HEK293 (cell line): ENCODE data around the gene HOXA11.

Experiments
- CTCF ChIA-PET: fragments of 350-600 bp; formaldehyde crosslinking; extraction: SDS; loops from one replicate; lab custom pipeline; 2021; ENCODE audit warnings: antibody characterized with exemption; lab: Yijun Ruan, JAX
- POLR2A ChIA-PET: fragments of 300-600 bp; formaldehyde crosslinking; extraction: SDS; loops from one replicate; lab custom pipeline; 2020; ENCODE audit warnings: antibody characterized with exemption, inconsistent platforms; lab: Yijun Ruan, JAX
- H3K27ac ChIP-seq: fragments of 200-500 bp; sonication (Bioruptor generic); 2 replicates; pipeline ENCODE4 v1.5.1; 2014; ENCODE audit warnings: low read depth, low read length, control low read depth, inconsistent platforms; ENCODE audit errors: extremely low read depth
- H3K36me3 ChIP-seq, 2 experiments: fragments of 200-500 bp in 1 of 2; sonication (Bioruptor generic) in 1 of 2; 1 replicate in 1 of 2; 2 replicates in 1 of 2; pipeline ENCODE4 v1.5.1; 2014 to 2017; ENCODE audit warnings: inconsistent platforms in 2 of 2, low read length in 2 of 2; ENCODE audit not compliant: control insufficient read depth in 2 of 2, insufficient read depth in 1 of 2
- H3K4me1 ChIP-seq: fragments of 200-500 bp; sonication (Bioruptor generic); 2 replicates; pipeline ENCODE4 v1.5.1; 2014; ENCODE audit warnings: mild to moderate bottlenecking, low read length, inconsistent platforms; ENCODE audit not compliant: control insufficient read depth, insufficient read depth
- H3K4me3 ChIP-seq: 2 replicates; pipeline ENCODE4 v1.5.1; 2011; ENCODE audit warnings: low read depth, mild to moderate bottlenecking, control low read depth, low read length, moderate library complexity
- H3K9me3 ChIP-seq: fragments of 200-500 bp; sonication (Bioruptor generic); 2 replicates; pipeline ENCODE4 v1.5.1; 2014; ENCODE audit warnings: low read depth, low read length, inconsistent platforms; ENCODE audit not compliant: control insufficient read depth, insufficient read depth
- PATZ1 ChIP-seq: fragments of 450-650 bp; formaldehyde crosslinking; IDR thresholded peaks from 2 replicates; pipeline ENCODE4 v1.5.1; 2016; ENCODE audit warnings: missing biosample characterization, missing genetic modification characterization
- SCRT2 ChIP-seq: fragments of 450-650 bp; formaldehyde crosslinking; IDR thresholded peaks from 2 replicates; pipeline ENCODE4 v1.5.1; 2016; ENCODE audit warnings: missing biosample characterization, missing genetic modification characterization
- YY1 ChIP-seq: fragments of 450-650 bp; formaldehyde crosslinking; IDR thresholded peaks from 2 replicates; pipeline ENCODE4 v1.5.1; 2018; ENCODE audit warnings: missing biosample characterization, missing genetic modification characterization
- ZBTB20 ChIP-seq: fragments of 450-650 bp; formaldehyde crosslinking; IDR thresholded peaks from 2 replicates; pipeline ENCODE4 v1.5.1; 2016; ENCODE audit warnings: missing biosample characterization, missing genetic modification characterization
- ZNF10 ChIP-seq: fragments of 450-650 bp; formaldehyde crosslinking; IDR thresholded peaks from 2 replicates; pipeline ENCODE4 v1.5.1; 2017; ENCODE audit warnings: missing biosample characterization, missing genetic modification characterization
- ZNF184 ChIP-seq: fragments of 450-650 bp; IDR thresholded peaks from 2 replicates; pipeline ENCODE4 v1.5.1; 2018; ENCODE audit warnings: missing biosample characterization, mild to moderate bottlenecking, missing genetic modification characterization
- ZNF19 ChIP-seq: fragments of 450-650 bp; formaldehyde crosslinking; IDR thresholded peaks from 2 replicates; pipeline ENCODE4; 2016; ENCODE audit warnings: missing biosample characterization, missing genetic modification characterization, low read depth
- ZNF426 ChIP-seq: fragments of 450-650 bp; formaldehyde crosslinking; IDR thresholded peaks from 2 replicates; pipeline ENCODE4 v1.5.1; 2017; ENCODE audit warnings: missing biosample characterization, missing genetic modification characterization, mild to moderate bottlenecking, inconsistent platforms, moderate library complexity
- ZNF600 ChIP-seq: fragments of 450-650 bp; formaldehyde crosslinking; IDR thresholded peaks from 2 replicates; pipeline ENCODE4 v1.5.1; 2016; ENCODE audit warnings: missing biosample characterization, missing genetic modification characterization
- ZSCAN23 ChIP-seq: fragments of 450-650 bp; formaldehyde crosslinking; IDR thresholded peaks from 2 replicates; pipeline ENCODE4 v1.5.1; 2016; ENCODE audit warnings: missing biosample characterization, missing genetic modification characterization
- ZSCAN30 ChIP-seq: fragments of 450-650 bp; IDR thresholded peaks from 2 replicates; pipeline ENCODE4 v1.5.1; 2018; ENCODE audit warnings: missing biosample characterization, mild to moderate bottlenecking, missing genetic modification characterization, moderate library complexity
- TF ChIP-seq, protein P1 (sequence below): fragments of 450-650 bp; formaldehyde crosslinking; IDR thresholded peaks from 2 replicates; pipeline ENCODE4 v1.5.1; 2016; ENCODE audit warnings: missing biosample characterization, missing genetic modification characterization
- TF ChIP-seq, protein P2 (sequence below): fragments of 450-650 bp; formaldehyde crosslinking; IDR thresholded peaks from 2 replicates; pipeline ENCODE4 v1.5.1; 2016; ENCODE audit warnings: missing biosample characterization, missing genetic modification characterization
- TF ChIP-seq, protein P3 (sequence below): fragments of 450-650 bp; formaldehyde crosslinking; IDR thresholded peaks from 2 replicates; pipeline ENCODE4 v1.5.1; 2017; ENCODE audit warnings: missing biosample characterization, missing genetic modification characterization

HOXA11 gene

GRCh38 chr7:27138472-27138871, 46.6 kb downstream of the HOXA11 start:
- Histone ChIP-seq H3K4me1 (peaks cover 42% of the 10 kb centered on the region), H3K27ac (peak overlapping the region; percentile 98; the same call in 1 of the 2 replicates), H3K36me3 (peaks cover 0 to 34% of the 10 kb centered on the region in 2 experiments; a peak in 1 of 3 replicates), H3K9me3 (no peaks in the 10 kb centered on the region), H3K4me3 (no peak overlapping the region)
- POLR2A ChIA-PET, result no interaction called here
- CTCF ChIA-PET, result interaction anchor here (0.6 kb wide), 1 partner anchor 10 kb away, joined by 3 read pairs; no protein-coding TSS in a partner anchor
- TF ChIP-seq, protein P1, sequence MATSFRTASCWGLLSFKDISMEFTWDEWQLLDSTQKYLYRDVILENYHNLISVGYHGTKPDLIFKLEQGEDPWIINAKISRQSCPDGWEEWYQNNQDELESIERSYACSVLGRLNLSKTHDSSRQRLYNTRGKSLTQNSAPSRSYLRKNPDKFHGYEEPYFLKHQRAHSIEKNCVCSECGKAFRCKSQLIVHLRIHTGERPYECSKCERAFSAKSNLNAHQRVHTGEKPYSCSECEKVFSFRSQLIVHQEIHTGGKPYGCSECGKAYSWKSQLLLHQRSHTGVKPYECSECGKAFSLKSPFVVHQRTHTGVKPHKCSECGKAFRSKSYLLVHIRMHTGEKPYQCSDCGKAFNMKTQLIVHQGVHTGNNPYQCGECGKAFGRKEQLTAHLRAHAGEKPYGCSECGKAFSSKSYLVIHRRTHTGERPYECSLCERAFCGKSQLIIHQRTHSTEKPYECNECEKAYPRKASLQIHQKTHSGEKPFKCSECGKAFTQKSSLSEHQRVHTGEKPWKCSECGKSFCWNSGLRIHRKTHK (tag by site-specific recombination), result no peak
- TF ChIP-seq ZNF19 (tag by site-specific recombination), result no peak
- TF ChIP-seq, protein P2, sequence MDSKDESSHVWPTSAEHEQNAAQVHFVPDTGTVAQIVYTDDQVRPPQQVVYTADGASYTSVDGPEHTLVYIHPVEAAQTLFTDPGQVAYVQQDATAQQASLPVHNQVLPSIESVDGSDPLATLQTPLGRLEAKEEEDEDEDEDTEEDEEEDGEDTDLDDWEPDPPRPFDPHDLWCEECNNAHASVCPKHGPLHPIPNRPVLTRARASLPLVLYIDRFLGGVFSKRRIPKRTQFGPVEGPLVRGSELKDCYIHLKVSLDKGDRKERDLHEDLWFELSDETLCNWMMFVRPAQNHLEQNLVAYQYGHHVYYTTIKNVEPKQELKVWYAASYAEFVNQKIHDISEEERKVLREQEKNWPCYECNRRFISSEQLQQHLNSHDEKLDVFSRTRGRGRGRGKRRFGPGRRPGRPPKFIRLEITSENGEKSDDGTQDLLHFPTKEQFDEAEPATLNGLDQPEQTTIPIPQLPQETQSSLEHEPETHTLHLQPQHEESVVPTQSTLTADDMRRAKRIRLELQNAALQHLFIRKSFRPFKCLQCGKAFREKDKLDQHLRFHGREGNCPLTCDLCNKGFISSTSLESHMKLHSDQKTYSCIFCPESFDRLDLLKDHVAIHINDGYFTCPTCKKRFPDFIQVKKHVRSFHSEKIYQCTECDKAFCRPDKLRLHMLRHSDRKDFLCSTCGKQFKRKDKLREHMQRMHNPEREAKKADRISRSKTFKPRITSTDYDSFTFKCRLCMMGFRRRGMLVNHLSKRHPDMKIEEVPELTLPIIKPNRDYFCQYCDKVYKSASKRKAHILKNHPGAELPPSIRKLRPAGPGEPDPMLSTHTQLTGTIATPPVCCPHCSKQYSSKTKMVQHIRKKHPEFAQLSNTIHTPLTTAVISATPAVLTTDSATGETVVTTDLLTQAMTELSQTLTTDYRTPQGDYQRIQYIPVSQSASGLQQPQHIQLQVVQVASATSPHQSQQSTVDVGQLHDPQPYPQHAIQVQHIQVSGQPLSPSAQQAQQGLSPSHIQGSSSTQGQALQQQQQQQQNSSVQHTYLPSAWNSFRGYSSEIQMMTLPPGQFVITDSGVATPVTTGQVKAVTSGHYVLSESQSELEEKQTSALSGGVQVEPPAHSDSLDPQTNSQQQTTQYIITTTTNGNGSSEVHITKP (tag by site-specific recombination), result peak; percentile 78
- TF ChIP-seq, all 188 proteins: peak for 1

- H3K27ac ChIP-seq, result peak overlapping the region; percentile 84; the same call in 1 of the 2 replicates
- H3K4me3 ChIP-seq, result no peak overlapping the region
- ChIA-PET CTCF (interaction anchor here (0.6 to 0.7 kb wide), 3 partner anchors 25 to 1244 kb away, joined by 3 read pairs; no protein-coding TSS in a partner anchor), POLR2A (no interaction called here)
- peaks cover 47% of the 10 kb centered on the region for H3K4me1 ChIP-seq
- TF ChIP-seq YY1 (no peak), ZSCAN30 (no peak), ZBTB20 (tag by site-specific recombination) (peak; percentile 61), ZSCAN23 (tag by site-specific recombination) (no peak), ZNF184 (no peak), PATZ1 (tag by site-specific recombination) (no peak), SCRT2 (tag by site-specific recombination) (0 out of 2 replicates have a peak, but pooled peaks have one; percentile 35), ZNF426 (tag by site-specific recombination) (no peak), ZNF10 (tag by site-specific recombination) (peak; percentile 58; the same call in 1 of the 2 replicates), ZNF600 (tag by site-specific recombination) (peak; percentile 73; the same call in 1 of the 2 replicates)
- TF ChIP-seq, protein P3, sequence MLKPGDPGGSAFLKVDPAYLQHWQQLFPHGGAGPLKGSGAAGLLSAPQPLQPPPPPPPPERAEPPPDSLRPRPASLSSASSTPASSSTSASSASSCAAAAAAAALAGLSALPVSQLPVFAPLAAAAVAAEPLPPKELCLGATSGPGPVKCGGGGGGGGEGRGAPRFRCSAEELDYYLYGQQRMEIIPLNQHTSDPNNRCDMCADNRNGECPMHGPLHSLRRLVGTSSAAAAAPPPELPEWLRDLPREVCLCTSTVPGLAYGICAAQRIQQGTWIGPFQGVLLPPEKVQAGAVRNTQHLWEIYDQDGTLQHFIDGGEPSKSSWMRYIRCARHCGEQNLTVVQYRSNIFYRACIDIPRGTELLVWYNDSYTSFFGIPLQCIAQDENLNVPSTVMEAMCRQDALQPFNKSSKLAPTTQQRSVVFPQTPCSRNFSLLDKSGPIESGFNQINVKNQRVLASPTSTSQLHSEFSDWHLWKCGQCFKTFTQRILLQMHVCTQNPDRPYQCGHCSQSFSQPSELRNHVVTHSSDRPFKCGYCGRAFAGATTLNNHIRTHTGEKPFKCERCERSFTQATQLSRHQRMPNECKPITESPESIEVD (tag by site-specific recombination), result peak; percentile 91
- peaks cover 0 to 27% of the 10 kb centered on the region in 2 experiments; a peak in 1 of 3 replicates for H3K36me3 ChIP-seq
- no peaks in the 10 kb centered on the region for H3K9me3 ChIP-seq
Measured at GRCh38 chr7:27137640-27138315, 47.3 kb downstream of the HOXA11 start.
